ENCODE data around the gene PKN2. TPM values are rescaled to one million over a fixed set of nuclear protein-coding genes. Genes with fewer than 3 reads are reported as not detected.

PKN2 gene
- 10 to 100 TPM; 47.5 to 89.9 (median 55.5) TPM for total RNA-seq

DNA sequence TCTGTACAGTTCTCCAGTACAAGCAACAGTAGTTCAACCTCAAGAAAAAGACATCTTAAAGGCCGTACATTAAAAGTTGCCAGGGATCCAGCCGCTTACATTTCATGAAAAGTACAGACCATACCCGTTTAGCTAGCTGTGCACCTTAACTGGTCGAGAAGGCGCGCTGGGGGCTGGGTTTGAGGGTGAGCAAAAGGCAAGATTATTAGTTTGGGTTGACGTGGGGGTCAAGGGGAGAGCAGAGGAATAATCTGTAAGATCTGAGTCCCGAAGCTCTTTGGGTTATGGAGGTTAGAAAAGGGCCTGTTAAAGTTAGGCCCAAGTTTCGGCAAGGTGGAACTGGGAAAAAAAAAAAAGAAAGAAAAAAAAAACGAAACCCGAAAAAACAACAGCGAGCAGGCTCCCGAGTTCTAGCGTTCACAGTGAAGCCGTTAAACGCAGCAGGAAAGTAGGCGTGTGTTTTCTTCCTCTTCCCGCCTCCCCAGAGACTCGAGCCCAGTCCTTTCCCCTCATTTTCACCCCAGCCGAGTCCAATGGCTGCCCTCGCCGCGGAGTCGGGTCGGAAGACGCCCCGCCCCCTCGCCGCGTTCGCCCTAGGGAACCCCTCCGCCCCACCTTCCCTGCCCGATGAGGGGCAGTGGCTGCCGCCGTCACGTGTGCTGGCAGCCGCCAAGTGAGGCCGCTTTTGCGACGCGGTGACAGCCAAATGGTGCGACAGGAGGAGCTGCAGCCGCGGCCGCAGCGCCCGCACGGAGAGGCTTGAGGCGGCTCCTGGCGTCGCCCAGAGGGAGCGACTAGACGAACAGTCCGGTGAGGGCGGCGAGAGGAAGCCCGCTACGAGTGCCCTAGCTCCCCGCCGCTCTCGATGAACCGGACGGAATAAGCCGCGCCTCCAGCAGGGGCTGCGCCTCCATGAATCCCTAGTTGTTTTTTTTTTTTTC is at the start of gene PKN2:
Gene PKN2 (plus strand): TSS at position 733 of the 941 bp plus-strand sequence. CDS start 308 bp downstream, outside the sequence.
- WGBS, 2 donors, result 0 to 1% methylated on average over 50 to 54 of the region's 66 CpGs
- intact Hi-C loops (cut with DNase I), result no loop called here
- peak; percentile 97 to 98 for DNase-seq
- Histone ChIP-seq H3K27ac (peak within 1 kb of the TSS; percentile 92 to 96 (median 95)), H3K4me3 (replicated peaks in 1 of 3) (peak within 1 kb of the TSS; percentile 51 to 99 (median 85)), H3K4me1 (peaks cover 20 to 21% of the 10 kb centered on the region in 2 donors), H3K9me3 (no peaks in the 10 kb centered on the region), H3K27me3 (no peaks in the 10 kb centered on the region), H3K36me3 (no peaks in the 10 kb centered on the region)
- TF ChIP-seq POLR2A (IDR thresholded peaks at IDR 0.05) (peak; percentile 14 to 92), CTCF (IDR thresholded peaks at IDR 0.05) (peak in 4 of 6 experiments; percentile 20 to 36 (median 34))

- Histone ChIP-seq H3K36me3 (no peaks in the 10 kb centered on the region), H3K4me1 (no peaks in the 10 kb centered on the region), H3K27ac (no peak overlapping the region), H3K27me3 (no peaks in the 10 kb centered on the region), H3K9me3 (no peaks in the 10 kb centered on the region), H3K4me3 (replicated peaks in 1 of 3) (no peak overlapping the region)
- no peak for TF ChIP-seq CTCF (IDR thresholded peaks at IDR 0.05)
- TF ChIP-seq POLR2A (IDR thresholded peaks at IDR 0.05), result no peak
- 76 to 96% methylated on average over 1 of the region's 1 CpG for WGBS, 2 donors
- intact Hi-C loops (cut with DNase I), result no loop called here
- DNase-seq, result no peak
Observed at GRCh38 chr1:88634538-88634937, 49.5 kb upstream of the PKN2 start.

- Histone ChIP-seq H3K36me3 (no peaks in the 10 kb centered on the region), H3K27me3 (no peaks in the 10 kb centered on the region), H3K4me3 (replicated peaks in 1 of 3) (no peak overlapping the region), H3K4me1 (no peaks in the 10 kb centered on the region), H3K27ac (no peak overlapping the region), H3K9me3 (no peaks in the 10 kb centered on the region)
- TF ChIP-seq CTCF (IDR thresholded peaks at IDR 0.05) (no peak), POLR2A (IDR thresholded peaks at IDR 0.05) (no peak)
- intact Hi-C loops (cut with DNase I), result no loop called here
- DNase-seq, result no peak
- WGBS, 2 donors, result 75 to 76% methylated on average over 1 of the region's 1 CpG
Observed at GRCh38 chr1:88640060-88640459, 44.0 kb upstream of the PKN2 start.

- Histone ChIP-seq H3K4me3 (replicated peaks in 1 of 3) (no peak overlapping the region), H3K27ac (no peak overlapping the region), H3K9me3 (no peaks in the 10 kb centered on the region), H3K36me3 (no peaks in the 10 kb centered on the region), H3K4me1 (no peaks in the 10 kb centered on the region), H3K27me3 (no peaks in the 10 kb centered on the region)
- DNase-seq, result no peak
- intact Hi-C loops (cut with DNase I), result no loop called here
- no peak for TF ChIP-seq CTCF (IDR thresholded peaks at IDR 0.05)
Observed at GRCh38 chr1:88645886-88646285, 38.2 kb upstream of the PKN2 start.

Measured in thyroid gland (tissue), 4 donors.